ELF-1 (cell line): ENCODE measurements around the gene TMEM129.

ENCODE experiments used
- DNase-seq: peaks from one replicate; pipeline ENCODE4 v3.0.0-alpha.2; 2016; ENCODE audit warnings: low read depth, low spot score

Gene TMEM129

GRCh38 chr4:1721003-1721665 lies at the start of gene TMEM129, which contains the start of gene TACC3:
Gene TMEM129 (minus strand): TSS chr4:1721323. CDS start chr4:1720837, 486 bp downstream.
Gene TACC3 (plus strand): TSS chr4:1721521. CDS start chr4:1723422, 1,901 bp downstream.
- peak; percentile 96 for DNase-seq

DNA sequence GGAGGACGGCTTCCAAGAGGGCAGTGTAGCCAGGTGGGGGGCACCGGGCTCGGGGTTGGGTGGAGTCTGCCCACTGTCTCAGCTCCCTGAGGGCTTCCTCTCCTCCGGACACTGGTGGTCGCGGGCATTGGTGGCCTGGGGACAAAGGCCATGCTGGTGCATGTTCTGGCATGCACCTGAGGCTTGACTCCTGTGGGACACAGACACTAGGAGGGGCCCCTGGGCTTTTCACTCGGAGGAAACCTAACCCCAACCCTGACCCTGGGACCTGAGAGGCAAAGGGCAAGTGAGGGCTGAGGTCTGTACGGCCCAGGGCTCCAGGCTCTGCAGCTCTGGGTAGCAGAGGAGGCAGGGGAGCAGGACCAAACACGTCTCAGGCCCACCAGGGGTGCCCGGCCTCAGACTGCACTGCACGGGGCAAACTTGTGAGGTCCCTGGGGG lies 49.7 kb upstream of the TMEM129 start:
- DNase-seq = no peak

GRCh38 chr4:1770245-1770644 lies 49.1 kb upstream of the TMEM129 start:
- no peak for DNase-seq

- DNase-seq = no peak
Observed at GRCh38 chr4:1769692-1770091, 48.6 kb upstream of the TMEM129 start.

- peak; percentile 68 for DNase-seq
Observed at GRCh38 chr4:1768367-1769034, 47.4 kb upstream of the TMEM129 start.

DNA sequence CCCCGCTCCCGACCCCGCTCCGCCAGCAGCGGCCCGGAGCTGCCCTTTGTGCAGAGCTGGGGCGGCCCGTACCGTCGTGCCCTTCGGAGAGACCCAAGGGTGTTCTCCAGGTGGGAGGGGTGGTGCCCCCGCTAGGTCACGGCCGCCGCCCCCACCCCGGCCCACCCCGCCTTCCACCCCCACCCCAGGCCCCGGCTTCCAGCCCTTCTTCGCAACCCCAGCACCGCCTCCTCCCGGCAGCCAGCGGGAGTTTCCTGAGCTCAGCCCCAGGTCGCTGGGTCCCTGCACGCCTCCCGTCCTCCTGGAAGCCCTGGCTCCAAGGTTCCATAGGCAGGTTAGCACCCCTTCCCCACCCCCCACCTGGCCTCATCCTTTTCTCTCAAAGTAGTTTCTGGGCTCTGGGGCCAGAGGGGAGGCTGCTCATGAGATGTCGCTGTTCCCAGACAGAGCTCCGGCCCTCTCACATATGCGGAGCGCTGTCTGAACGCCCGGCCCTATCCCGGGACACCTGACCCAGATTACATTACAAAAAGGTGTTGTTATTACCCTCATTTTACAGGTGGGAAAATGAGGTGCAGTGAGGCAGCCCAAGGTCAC lies 46.7 kb upstream of the TMEM129 start:
- DNase-seq = peak; percentile 78

- no peak for DNase-seq
Observed at GRCh38 chr4:1767061-1767769, 46.1 kb upstream of the TMEM129 start.

- DNase-seq = peak; percentile 75
Observed at GRCh38 chr4:1766106-1767060, 45.3 kb upstream of the TMEM129 start.

DNA sequence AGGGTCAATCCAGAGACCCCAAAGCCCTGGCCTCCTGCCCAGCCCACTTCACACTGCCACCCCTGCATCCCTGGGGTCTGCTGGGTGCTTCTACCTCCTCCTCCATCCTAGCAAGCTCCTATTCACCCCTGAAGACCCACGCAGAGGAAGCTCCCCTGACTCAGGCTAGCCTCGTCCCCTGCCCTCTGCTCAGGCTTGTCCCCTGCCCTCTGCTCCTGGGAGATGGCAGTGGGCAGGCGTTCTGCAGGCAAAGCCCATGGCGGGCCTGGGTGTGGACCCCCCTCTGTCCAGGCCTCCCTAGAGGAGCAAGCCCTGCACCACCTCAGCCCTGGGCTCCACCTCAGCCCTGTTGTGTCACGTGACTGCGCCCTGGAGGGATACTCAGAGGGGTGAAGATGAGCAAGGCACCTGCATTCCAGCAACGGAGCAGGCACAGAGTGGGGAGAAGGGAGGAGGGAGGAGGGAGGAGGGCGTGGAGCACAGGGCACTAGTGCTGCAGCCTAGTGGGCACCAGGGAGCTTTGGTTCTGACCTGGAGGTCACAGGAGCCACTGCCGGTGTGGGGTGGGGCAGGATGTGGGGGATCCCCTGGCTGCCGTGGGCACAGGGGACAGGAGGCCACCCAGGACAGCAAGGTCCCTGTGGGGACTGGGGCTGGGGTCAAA lies 44.4 kb upstream of the TMEM129 start:
- DNase-seq = no peak

- no peak for DNase-seq
Observed at GRCh38 chr4:1764670-1765069, 43.5 kb upstream of the TMEM129 start.

- no peak for DNase-seq
Observed at GRCh38 chr4:1763550-1764080, 42.5 kb upstream of the TMEM129 start.

DNA sequence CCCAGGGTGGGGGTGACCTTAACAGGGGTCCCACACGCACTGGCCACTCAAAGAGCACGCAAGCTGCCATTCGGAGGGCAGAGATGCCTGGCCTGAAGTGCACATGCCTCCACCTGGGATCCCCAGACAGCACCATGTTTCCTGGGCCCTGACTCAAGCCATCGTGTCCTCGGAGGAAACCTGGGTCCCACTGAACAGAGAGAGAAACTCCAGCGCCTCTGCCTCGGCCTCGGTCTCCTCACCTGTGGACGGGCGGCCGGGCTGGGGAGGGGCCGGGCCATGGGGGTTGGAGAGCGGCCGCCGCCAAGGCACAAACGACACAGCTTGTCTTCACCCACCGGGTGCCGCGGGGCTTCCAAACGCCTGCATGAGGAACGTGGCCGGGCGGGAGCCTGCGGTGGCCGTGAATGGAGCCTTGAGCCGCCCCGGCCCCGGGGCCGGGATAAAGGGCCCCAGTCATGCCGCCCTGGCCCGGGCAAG lies 42.0 kb upstream of the TMEM129 start:
- no peak for DNase-seq

- DNase-seq = no peak
Observed at GRCh38 chr4:1762264-1763010, 41.3 kb upstream of the TMEM129 start.

- DNase-seq = no peak
Observed at GRCh38 chr4:1761130-1761689, 40.1 kb upstream of the TMEM129 start.

DNA sequence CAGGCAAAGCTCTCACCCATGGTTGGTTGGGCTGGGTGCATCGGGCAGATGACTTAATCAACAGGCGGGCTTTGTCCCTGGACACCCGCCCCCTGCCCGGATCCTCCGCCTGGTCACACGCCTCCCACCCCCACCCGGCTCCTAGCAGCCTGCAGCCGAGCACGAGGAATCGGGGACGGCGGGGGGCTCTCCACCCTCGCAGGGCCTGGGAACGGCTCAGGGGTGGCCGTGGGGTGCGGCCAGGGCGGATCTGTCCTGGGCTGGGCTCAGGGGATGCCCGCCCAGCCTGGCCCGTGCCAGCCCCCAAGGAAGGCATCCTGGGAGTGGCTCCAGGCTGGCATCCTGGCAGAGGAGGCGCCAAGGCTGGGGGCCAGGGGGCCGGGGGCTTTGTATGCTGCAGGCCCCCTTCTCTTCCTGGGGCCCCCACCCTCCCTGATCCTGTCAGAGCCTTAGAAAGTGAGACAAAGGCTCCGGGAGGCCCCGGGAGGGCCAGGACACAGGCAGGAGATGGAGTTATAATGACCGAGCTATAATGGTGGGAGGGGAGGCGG lies 39.5 kb upstream of the TMEM129 start:
- no peak for DNase-seq

DNA sequence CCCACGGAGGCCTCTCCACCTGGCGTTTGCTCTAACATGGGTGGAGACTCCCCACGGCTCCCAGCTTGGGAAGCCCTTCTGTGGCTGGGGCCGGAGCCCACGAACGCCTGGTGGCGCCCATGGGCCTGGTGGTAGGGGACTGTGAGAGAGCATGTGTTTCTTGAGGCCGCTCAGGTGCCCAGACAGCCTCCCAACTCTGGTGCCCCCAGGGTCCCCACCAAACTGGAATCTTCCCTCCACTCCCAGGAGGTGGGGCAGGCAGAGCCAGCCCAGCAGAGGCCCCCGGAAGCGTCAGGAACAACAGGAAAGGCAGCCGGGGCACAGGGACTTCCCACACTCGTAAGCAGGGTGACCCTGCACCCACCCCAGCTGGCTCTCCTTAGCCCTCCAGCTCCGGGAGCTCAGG lies 38.7 kb upstream of the TMEM129 start:
- DNase-seq = no peak

- no peak for DNase-seq
Observed at GRCh38 chr4:1759170-1759817, 38.2 kb upstream of the TMEM129 start.
